ENCODE results near the gene MREG.

MREG gene, protein sequence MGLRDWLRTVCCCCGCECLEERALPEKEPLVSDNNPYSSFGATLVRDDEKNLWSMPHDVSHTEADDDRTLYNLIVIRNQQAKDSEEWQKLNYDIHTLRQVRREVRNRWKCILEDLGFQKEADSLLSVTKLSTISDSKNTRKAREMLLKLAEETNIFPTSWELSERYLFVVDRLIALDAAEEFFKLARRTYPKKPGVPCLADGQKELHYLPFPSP

DNA sequence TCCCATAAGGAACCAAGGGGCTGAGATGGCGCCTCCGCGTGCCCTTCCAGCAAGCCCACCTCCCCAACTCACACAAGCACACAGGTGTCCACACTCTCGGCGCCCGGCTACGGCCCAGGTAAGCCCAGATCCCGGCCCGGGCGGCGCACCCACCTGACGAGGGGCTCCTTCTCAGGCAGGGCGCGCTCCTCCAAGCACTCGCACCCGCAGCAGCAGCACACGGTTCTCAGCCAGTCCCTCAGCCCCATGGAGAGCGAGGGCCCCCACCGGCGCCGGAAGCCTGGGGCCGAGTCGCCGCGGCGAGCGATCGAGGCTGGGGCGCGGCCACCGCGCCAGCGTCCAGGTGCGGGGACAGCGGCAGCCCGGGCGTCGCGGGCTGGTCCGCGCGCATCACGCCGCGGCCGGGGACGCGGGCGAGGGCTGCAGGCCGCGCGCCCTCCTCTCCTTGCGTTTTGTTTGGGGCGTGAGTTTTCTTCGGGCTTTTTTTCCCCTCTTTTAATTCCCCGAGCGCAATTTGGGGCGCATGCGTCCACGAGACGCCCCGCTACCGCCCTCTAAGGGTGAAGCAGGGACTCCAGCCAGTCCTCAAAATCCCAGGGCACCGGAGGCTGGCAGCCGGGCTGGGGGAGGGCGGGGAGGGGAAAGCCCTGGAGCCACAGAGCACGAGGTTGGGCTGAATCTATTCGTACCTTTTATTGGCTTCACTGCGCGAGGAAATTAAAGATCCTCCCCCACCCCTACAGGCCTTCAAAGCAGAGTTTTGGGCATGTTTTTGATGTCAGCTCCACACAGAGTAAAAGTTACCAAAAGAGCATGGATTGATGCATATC lies at the start of gene MREG:
TSS of gene MREG (minus strand) at position 472 of the 830 bp plus-strand sequence. CDS start at position 248, 224 bp downstream.
- DNase-seq (ENCODE audit: insufficient read length, low spot score): peak; percentile 90
- FAIRE-seq: peak; percentile 54

DNA sequence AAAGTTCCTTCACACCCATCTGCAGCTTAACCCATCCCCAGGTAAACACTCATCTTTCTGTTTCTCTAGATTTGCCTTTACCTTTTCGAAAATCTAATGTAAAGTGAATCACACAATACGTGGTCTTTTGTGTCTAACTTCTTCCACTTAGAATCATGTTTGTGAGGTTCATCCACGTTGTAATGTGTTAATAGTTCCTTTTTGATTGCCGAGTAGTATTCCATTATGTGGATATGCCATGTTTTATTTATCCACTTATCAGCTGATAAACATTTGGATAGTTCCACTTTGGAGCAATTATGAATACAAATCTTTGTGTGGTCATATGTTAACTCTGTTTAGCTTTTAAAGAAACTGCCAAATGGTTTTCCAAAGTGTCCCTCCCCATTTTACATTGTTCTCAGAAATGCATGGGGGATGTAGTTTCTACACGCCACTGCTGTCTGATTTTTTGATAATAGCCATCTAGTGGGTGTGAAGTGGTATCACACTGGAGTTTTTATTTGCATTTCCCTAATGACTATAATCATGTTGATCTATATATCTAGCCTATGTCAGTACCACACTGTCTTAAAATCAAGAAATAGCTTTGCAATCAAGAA lies 46.0 kb upstream of the MREG start:
- DNase-seq (ENCODE audit: insufficient read length, low spot score) (no peak), FAIRE-seq (peak; percentile 88)

DNA sequence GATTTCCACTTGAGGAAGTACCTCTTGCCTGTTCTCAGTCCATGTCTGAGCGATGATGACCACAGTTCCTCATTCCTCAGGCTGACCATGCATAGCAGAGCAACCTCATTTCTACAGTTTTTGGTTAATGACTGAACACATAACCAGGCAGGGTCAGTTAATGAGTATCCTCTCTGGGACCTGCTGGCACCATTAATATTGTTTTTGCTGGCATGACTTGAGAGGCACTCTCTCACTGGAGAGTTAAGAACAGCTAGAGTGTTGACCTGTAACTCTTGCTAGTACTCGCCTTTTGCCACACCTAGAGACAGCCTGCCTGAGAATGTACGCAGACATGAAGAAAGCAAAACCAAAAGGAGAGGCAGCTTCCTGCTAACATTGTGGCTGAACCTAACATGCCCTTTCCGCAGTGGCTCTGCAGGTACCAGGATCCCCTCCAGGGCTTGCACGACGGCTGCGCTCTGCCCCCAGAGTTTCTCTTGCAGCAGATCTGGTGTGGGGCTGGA lies 44.4 kb upstream of the MREG start:
- peak; percentile 62 for DNase-seq (ENCODE audit: insufficient read length, low spot score)
- FAIRE-seq: peak; percentile 100

DNA sequence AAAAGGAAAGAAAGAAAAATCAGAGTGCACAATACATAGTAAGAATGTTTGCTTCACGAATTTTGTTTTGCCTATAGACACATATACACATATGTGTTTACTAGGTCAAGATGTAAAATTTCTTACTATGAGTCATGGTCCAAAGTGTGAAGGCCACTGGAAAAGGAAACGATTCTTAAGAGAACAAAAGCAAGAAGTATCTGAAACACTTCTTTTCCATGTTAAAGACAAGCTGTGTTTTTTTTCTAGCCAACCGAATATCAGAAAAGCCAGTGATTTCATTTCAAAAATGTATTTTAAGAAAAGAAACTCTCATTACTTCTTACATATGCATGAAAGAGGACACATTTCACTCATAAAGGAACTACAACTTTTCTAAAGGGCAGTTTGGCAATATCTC lies 43.4 kb upstream of the MREG start:
- no peak for FAIRE-seq

DNA sequence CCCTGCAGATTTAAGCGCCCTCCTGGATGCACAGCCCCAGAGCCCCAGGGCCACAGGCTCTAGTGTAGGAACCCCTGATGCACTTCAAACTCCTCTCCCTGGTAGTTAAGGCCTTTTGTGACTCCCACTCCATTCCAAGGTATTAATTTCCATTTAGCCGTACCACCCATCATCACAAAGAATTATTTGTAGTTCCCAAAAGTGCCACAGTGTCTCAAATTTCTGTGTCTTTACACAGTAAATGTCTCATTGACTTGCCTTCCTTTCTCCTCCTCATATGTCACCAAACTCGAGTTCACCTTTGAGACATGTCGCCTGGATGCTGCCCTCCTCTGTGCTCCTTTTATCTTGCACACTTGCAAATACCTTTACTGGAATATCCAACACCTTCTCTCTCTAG lies 42.3 kb upstream of the MREG start:
- DNase-seq (ENCODE audit: insufficient read length, low spot score) (no peak), FAIRE-seq (peak; percentile 83)

More for the DNA sequence above, 43.4 kb upstream of the MREG start:
- DNase-seq (ENCODE audit: insufficient read length, low spot score): no peak

DNA sequence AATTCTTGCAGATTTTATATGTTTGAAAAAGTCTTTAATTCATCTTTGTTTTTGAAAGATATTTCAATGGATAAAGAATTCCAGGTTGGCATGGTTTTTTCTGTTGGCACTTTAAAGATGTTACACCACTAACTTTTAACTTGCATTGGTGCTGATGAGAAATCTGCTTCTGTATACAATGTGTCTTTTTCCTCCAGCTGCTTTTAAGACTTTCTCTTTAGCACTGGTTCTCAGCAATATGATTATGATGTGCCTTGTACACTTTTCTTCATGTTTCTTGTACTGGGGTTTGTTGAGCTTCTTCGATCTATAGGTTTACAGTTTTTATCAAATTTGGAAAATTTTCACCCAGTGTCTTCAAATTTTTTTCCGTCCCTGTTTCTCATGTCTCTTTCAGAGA lies 39.1 kb upstream of the MREG start:
- FAIRE-seq (no peak), DNase-seq (ENCODE audit: insufficient read length, low spot score) (no peak)

DNA sequence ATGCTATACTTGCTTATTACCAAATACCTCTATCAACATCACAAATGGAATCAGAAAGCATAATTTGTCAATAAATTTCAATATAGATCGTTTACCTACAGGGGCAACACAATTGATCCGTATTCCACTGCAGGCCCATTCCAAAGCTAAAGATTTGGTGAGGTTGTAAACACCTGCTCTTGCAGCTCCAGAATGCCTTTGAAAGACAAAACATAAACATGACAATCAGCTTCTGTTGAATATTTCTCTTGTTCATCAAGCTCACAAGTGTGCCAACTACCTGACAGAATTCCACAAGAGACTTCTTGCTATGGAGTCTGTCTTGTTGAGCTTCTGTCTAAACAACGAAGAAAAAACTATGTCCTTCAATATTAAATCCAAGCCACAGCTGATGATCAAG lies 38.0 kb upstream of the MREG start:
- FAIRE-seq (no peak), DNase-seq (ENCODE audit: insufficient read length, low spot score) (no peak)

DNA sequence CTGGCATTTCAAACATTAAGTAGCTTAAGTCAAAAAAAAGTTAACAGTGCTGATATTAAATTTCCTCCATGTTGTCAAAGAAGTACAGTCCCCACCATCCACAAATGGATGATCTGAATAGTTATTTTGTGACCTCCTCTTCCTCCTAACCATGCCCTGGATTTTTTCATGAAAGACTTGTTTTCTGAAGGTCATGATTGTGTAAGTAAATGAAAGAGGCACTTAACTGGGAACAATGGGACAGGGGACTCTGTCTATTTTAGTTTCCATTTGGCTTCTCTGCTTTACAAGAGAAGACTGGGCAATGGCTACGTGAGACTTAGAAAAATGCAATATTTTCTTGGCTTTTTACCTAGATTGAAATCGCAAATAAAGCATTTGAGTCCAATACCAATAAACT lies 36.1 kb upstream of the MREG start:
- DNase-seq (ENCODE audit: insufficient read length, low spot score) (no peak), FAIRE-seq (no peak)

DNA sequence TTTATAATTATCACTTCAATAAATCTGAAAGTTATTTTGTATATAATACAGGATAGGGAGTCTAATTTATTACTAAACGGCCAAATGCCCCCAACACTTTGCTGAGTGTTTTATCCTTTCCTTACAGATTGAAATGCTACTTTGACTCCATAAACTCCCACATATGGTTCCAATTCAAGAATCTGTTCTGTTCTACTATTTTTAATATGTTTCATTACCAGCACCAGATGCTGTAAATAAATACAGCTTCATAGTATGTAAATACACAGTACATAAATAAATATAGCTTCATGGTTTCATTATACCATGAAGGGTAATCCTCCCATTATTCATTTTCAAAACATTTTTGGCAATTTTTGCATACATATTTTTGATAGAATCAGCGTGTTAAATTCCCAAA lies 34.0 kb upstream of the MREG start:
- DNase-seq (ENCODE audit: insufficient read length, low spot score) (no peak), FAIRE-seq (no peak)

DNA sequence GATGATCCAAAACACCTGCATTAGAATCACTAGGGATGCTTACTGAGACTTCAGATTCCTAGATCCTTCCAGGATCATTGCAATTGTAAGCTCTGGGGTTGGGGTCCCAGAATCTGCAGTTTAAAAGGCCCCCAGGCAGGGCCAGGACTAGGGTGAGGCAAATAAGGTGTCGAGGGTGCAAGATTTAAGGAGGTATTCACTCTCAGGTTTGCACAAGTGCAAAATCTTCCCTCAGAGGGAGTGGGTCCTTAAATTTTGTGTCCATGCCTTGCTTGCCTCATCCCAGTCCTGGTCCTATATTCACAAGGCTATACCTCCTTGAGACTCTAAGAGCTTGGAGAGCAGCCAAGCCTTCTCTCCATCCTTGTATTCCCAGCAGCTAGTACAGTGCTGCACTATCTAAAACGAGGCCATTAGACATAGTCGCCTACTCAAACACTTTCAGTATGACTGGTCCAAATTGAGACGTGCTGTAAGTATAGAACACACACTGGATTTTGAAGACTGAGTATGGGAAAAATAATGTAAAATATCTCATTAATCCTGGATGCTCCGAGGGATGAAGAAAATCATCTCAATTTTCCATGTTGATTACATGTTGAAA lies 31.6 kb upstream of the MREG start:
- FAIRE-seq (peak; percentile 64), DNase-seq (ENCODE audit: insufficient read length, low spot score) (no peak)

DNA sequence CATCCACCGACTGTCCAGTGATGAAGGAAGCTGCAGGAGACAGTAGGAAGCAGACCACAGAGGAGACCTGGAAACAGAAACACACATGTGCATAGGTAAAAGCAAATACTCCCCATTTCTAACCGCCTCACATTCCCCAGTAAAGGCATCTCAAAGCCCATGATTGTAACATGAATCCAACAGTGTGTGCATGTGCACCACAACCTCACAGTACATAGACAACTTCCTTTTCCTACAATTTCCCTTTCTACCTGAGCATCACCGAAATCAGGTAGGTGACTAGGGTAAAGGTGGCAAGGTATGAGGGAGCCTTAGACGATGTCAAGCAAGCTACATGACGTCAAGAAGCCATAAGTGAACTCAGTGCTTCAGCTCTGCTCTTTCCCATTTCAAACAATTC lies 30.6 kb upstream of the MREG start:
- DNase-seq (ENCODE audit: insufficient read length, low spot score): no peak
- FAIRE-seq: no peak

DNA sequence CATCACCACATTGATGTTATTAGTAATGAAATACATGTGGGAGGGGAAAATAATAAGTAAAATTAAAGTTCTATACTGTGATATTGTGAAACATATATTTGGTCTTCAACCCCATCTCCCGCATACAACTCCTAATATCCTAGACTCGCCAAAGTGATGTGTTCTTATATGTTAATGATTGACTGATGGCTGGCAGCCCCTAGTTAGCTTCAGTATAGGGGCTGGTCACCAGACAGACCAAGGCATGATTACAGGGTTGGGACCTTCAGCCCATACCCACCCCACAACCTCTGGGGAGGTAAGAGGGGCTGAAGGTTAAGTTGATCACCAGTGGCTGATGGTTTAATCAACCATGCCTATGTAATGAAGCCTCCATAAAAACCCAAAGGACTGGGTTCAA lies 28.1 kb upstream of the MREG start:
- FAIRE-seq: no peak

DNA sequence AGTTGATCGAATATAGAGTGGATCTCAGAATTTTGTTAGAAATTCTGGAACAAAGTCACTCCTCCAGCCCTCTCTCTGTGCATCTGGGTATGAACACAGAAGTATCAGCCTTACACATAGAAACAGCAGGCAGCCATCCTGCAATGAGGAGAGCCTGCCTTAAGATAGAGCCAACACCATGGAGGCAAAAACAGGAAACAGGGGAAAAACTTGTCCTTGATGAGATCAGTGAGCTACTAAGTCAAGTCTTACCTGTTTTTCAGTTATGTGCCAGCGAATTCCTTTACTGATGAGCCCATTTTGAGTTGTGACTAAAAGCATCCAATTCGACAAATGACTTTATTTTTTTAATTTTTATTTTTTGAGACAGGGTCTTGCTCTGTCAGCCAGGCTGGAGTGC lies 26.6 kb upstream of the MREG start:
- FAIRE-seq (no peak), DNase-seq (ENCODE audit: insufficient read length, low spot score) (no peak)

More for the DNA sequence above, 28.1 kb upstream of the MREG start:
- DNase-seq (ENCODE audit: insufficient read length, low spot score): no peak

DNA sequence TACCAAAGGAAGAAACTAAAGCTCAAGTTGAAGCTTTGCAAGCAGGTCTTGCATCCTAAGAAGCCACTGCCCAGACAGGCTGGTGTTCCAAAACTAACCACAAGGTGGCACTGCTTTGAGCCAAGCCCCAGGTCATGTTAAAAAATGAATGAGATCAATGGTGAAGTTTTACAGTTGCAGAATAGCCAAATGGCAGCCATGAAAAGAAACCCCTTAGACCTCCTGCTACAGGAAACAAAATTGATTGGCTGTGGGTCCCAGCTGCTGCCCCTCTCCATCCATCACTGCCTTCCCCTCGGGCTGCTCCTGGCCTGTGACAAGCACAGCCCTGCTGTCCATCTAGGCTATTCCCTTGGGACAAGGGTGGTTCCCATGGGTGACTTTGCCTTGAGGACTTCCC lies 20.7 kb upstream of the MREG start:
- FAIRE-seq: peak; percentile 98

DNA sequence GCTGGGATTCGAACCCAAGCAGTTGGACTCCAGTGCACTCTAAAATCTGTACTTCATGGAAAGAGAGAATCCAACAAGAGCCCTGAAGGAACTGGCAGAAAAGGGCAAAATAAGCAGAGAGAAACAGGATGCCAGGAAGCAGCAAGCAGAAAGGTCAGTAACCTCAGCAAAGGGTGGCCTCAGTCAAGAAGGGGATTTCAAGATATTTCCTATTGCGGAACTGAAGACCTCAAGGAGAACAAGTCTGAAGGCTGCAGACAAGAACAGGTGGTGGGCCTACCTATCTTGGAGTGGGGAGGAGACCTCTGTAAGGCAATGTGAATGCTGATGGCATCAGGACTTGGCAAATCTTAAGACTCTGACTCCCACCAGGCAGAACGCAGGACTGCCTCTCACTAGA lies 20.1 kb upstream of the MREG start:
- DNase-seq (ENCODE audit: insufficient read length, low spot score): no peak
- peak; percentile 87 for FAIRE-seq

More for the DNA sequence above, 20.7 kb upstream of the MREG start:
- no peak for DNase-seq (ENCODE audit: insufficient read length, low spot score)

DNA sequence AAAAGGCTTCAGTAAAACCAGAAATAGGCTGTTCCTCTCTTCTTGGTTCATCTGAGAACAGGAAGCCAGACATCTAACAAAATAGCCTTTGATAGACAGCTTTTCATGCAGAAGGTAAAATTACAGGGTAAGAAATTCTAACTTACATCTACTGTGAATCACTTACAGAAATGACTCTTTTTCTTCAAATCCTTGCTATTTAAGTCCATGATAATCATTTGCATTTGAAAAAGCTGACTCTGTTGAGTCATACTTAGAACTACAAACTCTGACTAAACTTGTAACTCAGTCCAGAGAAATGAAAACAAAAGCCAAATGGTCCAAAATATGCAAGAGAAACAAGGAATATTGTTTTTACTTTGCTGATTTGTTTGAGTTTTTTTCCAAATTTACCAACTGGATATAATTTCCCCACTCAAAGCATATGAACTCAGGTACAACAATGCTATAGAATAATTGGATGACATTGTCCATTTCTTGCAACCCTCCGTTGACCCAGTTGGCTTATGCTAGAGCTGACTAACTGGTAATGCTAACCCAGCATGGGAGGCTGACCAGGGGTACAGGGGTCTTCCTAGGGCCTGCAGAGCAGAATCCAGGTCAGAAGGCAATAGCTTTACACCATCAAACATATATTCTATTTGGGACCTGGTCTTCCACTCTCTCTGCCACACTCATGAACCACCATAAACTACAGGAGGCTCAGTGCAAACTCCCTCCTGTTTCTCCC lies 18.8 kb upstream of the MREG start:
- DNase-seq (ENCODE audit: insufficient read length, low spot score) (no peak), FAIRE-seq (no peak)

DNA sequence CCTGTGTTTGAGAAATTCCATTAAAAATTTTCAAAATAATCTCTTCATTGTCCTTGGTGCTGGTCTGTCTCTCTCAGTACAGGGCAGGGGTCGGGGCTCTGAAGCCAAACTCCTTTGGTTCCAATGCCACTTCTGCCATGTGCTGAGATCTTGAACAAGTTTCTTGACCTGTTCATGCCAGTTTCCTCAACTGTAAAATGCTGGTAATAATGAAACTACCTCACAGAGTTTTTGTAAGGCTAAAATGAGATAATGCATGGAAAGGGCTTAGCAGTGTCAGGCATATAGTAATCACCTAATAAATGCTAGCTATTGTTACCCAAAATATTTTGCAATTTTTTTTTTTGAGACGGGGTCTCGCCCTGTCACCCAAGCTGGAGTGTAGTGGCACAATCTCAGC lies 16.9 kb upstream of the MREG start:
- FAIRE-seq: no peak
- DNase-seq (ENCODE audit: insufficient read length, low spot score): no peak

DNA sequence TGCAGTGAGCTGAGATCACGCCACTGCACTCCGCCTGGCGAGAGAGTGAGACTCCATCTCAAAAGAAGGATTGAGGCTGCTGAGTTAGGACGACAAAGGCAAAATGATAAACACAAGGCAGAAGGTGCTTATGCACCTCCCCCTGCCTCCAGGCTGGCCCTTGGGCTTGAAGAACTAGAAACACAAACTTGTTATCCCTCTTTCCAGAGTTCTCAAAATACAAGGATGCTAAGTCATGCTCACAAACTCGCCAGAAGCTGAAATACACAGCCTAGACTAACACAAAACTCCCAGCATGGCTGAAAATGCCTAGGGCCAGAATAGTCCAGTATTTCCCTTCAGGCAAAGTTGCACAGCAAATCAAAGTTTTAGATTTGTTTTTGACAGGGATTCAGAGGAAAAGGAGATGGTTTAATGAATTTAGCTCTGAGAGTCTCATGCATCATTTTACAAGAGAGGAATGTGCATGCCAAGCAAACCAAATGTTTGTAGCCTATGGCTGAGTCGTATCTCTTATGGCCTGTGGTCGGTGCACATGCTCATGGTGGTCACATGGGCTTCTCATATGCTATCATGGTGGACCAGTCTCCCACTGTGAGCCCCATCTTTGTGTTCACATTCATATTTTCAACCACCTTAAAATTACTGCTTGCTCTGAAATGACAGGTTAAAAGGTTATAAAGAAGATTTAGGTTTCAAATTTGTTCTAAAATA lies 16.2 kb upstream of the MREG start:
- no peak for FAIRE-seq
- DNase-seq (ENCODE audit: insufficient read length, low spot score): no peak

DNA sequence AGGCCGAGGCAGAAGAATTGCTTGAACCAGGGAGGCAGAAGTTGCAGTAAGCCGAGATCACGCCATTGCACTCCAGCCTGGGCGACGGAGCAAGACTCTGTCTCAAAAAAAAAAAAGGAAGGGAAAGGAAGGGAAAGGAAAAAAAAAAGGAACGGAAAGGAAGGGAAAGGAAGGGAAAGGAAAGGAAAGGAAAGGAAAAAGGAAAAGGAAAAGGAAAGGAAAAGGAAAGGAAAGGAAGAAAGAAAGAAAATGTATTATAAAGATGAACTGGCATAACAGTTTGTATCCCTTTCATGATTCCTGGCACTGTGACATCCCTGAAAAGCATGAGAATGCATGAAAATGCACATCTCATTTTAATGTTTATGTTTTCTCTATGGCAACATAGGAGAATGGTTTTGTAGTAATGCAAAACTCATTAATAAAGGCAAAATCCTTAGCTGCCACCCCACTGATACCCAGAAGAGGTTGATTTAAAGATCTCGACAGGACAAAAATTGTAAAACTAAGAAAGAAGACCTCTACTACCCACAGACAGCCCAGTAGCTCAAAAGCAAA lies 11.5 kb upstream of the MREG start:
- DNase-seq (ENCODE audit: insufficient read length, low spot score) (no peak), FAIRE-seq (no peak)
